ENCODE data around the gene RMC1.
A peak's percentile ranks its signal among the peaks of the same experiment; 100 is the strongest.
"Not testable (repeated sequence)": the region's sequence is repeated elsewhere in the genome, so short reads cannot be mapped to it uniquely, and the experiment has no call there.

Gene RMC1

GRCh38 chr18:23574611-23575308 is 71.4 kb downstream of the RMC1 start:
- Mint-ChIP-seq H3K27me3 (no peaks in the 10 kb centered on the region), H3K36me3 (peaks cover 28% of the 10 kb centered on the region), H3K27ac (peak overlapping the region; percentile 54), H3K4me1 (peaks cover 33% of the 10 kb centered on the region), H3K4me3 (no peak overlapping the region), H3K9me3 (no peaks in the 10 kb centered on the region)
- no peak for ATAC-seq

- no peak for ATAC-seq
- Mint-ChIP-seq H3K27ac (peak overlapping the region; percentile 54), H3K36me3 (peaks cover 30% of the 10 kb centered on the region), H3K27me3 (no peaks in the 10 kb centered on the region), H3K4me3 (no peak overlapping the region), H3K9me3 (no peaks in the 10 kb centered on the region), H3K4me1 (peaks cover 36% of the 10 kb centered on the region)
These were observed 72.0 kb downstream of the RMC1 start for GRCh38 chr18:23575309-23575651.

GRCh38 chr18:23577521-23577920 is 74.2 kb downstream of the RMC1 start:
- not testable (repeated sequence) for ATAC-seq, H3K27me3 Mint-ChIP-seq, H3K9me3 Mint-ChIP-seq, H3K27ac Mint-ChIP-seq, H3K4me3 Mint-ChIP-seq
- Mint-ChIP-seq H3K36me3 (peaks cover 34% of the 10 kb centered on the region), H3K4me1 (peaks cover 55% of the 10 kb centered on the region)

GRCh38 chr18:23578067-23578701 is 74.9 kb downstream of the RMC1 start:
- peak overlapping the region; percentile 8 for H3K27ac Mint-ChIP-seq
- H3K4me3 Mint-ChIP-seq, result no peak overlapping the region
- H3K27me3 Mint-ChIP-seq, result no peaks in the 10 kb centered on the region
- peaks cover 34% of the 10 kb centered on the region for H3K36me3 Mint-ChIP-seq
- ATAC-seq, result no peak
- H3K4me1 Mint-ChIP-seq, result peaks cover 57% of the 10 kb centered on the region
- H3K9me3 Mint-ChIP-seq, result no peaks in the 10 kb centered on the region

- H3K4me3 Mint-ChIP-seq, result no peak overlapping the region
- no peak for ATAC-seq
- no peaks in the 10 kb centered on the region for H3K27me3 Mint-ChIP-seq
These were observed 75.8 kb downstream of the RMC1 start for GRCh38 chr18:23578891-23579653.

GRCh38 chr18:23580677-23581367 is 77.5 kb downstream of the RMC1 start:
- H3K27ac Mint-ChIP-seq, result no peak overlapping the region

More at GRCh38 chr18:23578891-23579653, 75.8 kb downstream of the RMC1 start:
- Mint-ChIP-seq H3K9me3 (no peaks in the 10 kb centered on the region), H3K36me3 (peaks cover 34% of the 10 kb centered on the region), H3K27ac (peak overlapping the region; percentile 8), H3K4me1 (peaks cover 57% of the 10 kb centered on the region)

More at GRCh38 chr18:23580677-23581367, 77.5 kb downstream of the RMC1 start:
- no peaks in the 10 kb centered on the region for H3K27me3 Mint-ChIP-seq
- no peak for ATAC-seq
- no peaks in the 10 kb centered on the region for H3K9me3 Mint-ChIP-seq
- H3K4me1 Mint-ChIP-seq, result peaks cover 59% of the 10 kb centered on the region
- peaks cover 34% of the 10 kb centered on the region for H3K36me3 Mint-ChIP-seq
- no peak overlapping the region for H3K4me3 Mint-ChIP-seq
